ENCODE data around the gene LPCAT3.

Gene LPCAT3

DNA sequence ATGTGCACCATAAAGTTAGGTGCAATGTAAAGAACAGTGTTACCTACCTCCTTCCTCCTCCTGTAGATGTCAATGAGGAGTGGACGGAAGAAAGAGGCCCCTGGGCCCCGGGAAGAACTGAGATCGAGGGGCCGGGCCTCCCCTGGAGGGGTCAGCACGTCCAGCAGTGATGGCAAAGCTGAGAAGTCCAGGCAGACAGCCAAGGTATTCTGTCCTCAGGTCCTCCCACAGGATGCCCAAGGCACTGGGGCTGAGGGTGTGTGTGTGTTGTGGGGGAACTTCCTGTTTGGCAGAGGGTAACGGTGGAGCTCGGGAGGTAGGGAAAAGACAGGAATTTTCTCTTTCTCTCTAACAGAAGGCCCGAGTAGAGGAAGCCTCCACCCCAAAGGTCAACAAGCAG is 84.2 kb downstream of the LPCAT3 start:
- POLR2A ChIA-PET, result interaction anchor here (1.2 to 8.1 kb wide), 4 partner anchors 9 to 83 kb away, joined by 3 to 95 read pairs (median 24); partner anchors contain the start of genes C12orf57, CDCA3 and RNU7-1
- CTCF ChIA-PET, result interaction anchor here (0.6 kb wide), 1 partner anchor 52 kb away, joined by 4 read pairs; no protein-coding TSS in a partner anchor
- no peak for DNase-seq (ENCODE audit: extremely low spot score)
- no peak for TF ChIP-seq ZNF384 (IDR thresholded peaks at IDR 0.05)
- no peak for TF ChIP-seq TARDBP (IDR thresholded peaks at IDR 0.05)
- no peak for TF ChIP-seq BHLHE40 (IDR thresholded peaks at IDR 0.05; ENCODE audit: borderline replicate concordance)
- no peak for TF ChIP-seq L3MBTL2 (conservative IDR thresholded peaks at IDR 0.05)
- no peak for TF ChIP-seq ARNT (IDR thresholded peaks at IDR 0.05)
- TF ChIP-seq FOXM1 (IDR thresholded peaks at IDR 0.05; ENCODE audit: borderline replicate concordance), result no peak
- no peak for TF ChIP-seq CTBP1 (IDR thresholded peaks at IDR 0.05; ENCODE audit: borderline replicate concordance)
- no peak for TF ChIP-seq ELF4 (IDR thresholded peaks at IDR 0.05)
- no peak for TF ChIP-seq SUZ12 (IDR thresholded peaks at IDR 0.05)
- no peak for TF ChIP-seq NFRKB (IDR thresholded peaks at IDR 0.05)
- TF ChIP-seq SP1 (IDR thresholded peaks at IDR 0.05), result no peak
- no peak for TF ChIP-seq FOXK2 (IDR thresholded peaks at IDR 0.05)
- TF ChIP-seq LEF1 (IDR thresholded peaks at IDR 0.05; ENCODE audit: borderline replicate concordance), result no peak

DNA sequence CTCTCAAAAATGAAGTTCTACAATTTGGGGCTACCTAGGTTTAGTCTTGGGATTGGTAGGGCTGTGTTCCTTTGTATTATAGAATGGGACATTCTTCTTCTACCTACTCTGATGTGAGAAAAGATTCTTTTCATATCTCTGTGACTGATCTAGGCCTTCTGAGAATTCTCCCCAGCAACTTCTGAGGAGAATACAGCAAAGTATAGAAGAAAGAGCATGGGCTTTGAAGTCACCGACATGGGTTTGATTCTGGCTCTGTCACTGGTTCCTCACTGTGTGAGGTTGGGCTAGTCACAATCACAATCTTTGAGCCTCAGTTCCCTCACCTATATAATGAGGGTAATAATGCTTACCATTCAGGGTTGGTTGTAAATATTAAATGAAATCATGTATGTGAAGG is 85.5 kb downstream of the LPCAT3 start:
- ChIA-PET CTCF (interaction anchor here (0.6 to 1.0 kb wide), 4 partner anchors 12 to 63 kb away, joined by 3 read pairs; partner anchors contain the start of gene ENO2), POLR2A (interaction anchor here (1.2 to 4.6 kb wide), 3 partner anchors 11 to 66 kb away, joined by 4 to 46 read pairs (median 6); partner anchors contain the start of genes C12orf57, RNU7-1 and TPI1)

DNA sequence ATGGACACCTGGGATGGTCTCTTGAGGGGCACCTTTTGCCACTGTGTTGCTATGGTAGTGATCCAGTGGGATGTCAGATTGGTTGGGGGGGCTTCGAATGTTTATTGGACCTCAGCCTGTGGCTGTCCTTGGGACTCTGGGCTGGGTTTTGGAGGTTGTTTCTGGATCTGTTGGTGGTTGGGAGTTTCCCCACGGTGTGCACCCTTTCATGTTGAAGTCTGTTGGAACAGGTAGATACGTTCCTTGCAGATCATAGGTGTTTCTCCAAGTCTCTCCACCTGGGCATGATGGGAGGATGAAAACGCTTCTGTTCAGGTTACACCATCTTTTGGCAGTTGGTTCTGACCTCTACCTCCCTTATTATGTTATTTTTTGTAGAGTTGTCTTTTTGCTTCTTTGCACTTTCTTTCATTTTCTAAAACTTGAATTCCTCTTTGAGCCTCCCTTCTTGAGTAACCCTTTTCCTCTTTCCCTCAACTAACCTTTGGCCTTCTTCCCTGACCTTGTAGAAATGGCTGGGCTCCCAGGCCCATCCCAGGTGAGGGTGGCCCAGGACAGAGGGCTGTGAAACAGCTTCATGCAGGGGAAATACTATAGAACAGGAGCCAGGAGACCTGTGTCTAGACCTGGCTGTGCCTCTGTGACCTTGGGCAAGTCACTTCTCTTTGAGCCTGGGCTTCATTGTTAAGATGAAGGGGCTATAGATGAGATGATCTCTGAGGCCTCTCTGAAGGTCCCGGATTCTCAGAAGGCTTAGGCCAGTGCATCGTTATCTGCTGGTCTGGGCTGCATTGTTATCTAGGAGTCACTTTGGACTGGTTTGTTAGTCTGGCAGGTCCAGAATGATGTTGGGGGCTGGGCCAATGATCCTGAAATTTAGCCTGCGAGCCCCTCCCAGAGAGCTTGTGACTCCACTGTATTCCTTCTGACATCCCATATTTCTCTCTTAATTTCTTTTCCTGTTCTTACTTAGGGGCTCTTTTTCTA is 88.5 kb downstream of the LPCAT3 start:
- CTCF ChIA-PET, result interaction anchor here (1.0 to 1.2 kb wide), 2 partner anchors 8 to 58 kb away, joined by 3 to 4 read pairs; no protein-coding TSS in a partner anchor
- no peak for TF ChIP-seq TARDBP (IDR thresholded peaks at IDR 0.05)
- no peak for TF ChIP-seq ELF4 (IDR thresholded peaks at IDR 0.05)
- TF ChIP-seq ARNT (IDR thresholded peaks at IDR 0.05), result no peak
- no peak for TF ChIP-seq BHLHE40 (IDR thresholded peaks at IDR 0.05; ENCODE audit: borderline replicate concordance)
- no peak for TF ChIP-seq CTBP1 (IDR thresholded peaks at IDR 0.05; ENCODE audit: borderline replicate concordance)
- no peak for TF ChIP-seq SP1 (IDR thresholded peaks at IDR 0.05)
- no peak for TF ChIP-seq FOXA1 (IDR thresholded peaks at IDR 0.05)
- TF ChIP-seq FOXK2 (IDR thresholded peaks at IDR 0.05), result no peak
- TF ChIP-seq, protein P1, sequence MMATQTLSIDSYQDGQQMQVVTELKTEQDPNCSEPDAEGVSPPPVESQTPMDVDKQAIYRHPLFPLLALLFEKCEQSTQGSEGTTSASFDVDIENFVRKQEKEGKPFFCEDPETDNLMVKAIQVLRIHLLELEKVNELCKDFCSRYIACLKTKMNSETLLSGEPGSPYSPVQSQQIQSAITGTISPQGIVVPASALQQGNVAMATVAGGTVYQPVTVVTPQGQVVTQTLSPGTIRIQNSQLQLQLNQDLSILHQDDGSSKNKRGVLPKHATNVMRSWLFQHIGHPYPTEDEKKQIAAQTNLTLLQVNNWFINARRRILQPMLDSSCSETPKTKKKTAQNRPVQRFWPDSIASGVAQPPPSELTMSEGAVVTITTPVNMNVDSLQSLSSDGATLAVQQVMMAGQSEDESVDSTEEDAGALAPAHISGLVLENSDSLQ (IDR thresholded peaks at IDR 0.05), result no peak
- TF ChIP-seq HDGF (IDR thresholded peaks at IDR 0.05; ENCODE audit: borderline replicate concordance), result no peak
- TF ChIP-seq LEF1 (IDR thresholded peaks at IDR 0.05; ENCODE audit: borderline replicate concordance), result no peak
- no peak for TF ChIP-seq FOXM1 (IDR thresholded peaks at IDR 0.05; ENCODE audit: borderline replicate concordance)
- TF ChIP-seq NFRKB (IDR thresholded peaks at IDR 0.05), result no peak
- POLR2A ChIA-PET, result interaction anchor here (1.0 to 8.3 kb wide), 9 partner anchors 8 to 78 kb away, joined by 3 to 174 read pairs (median 4); partner anchors contain the start of genes C12orf57, CDCA3, RNU7-1 and USP5
- no peak for DNase-seq (ENCODE audit: extremely low spot score)

More for the DNA sequence above, 85.5 kb downstream of the LPCAT3 start:
- no peak for DNase-seq (ENCODE audit: extremely low spot score)
- TF ChIP-seq FOXM1 (IDR thresholded peaks at IDR 0.05; ENCODE audit: borderline replicate concordance), result no peak
- no peak for TF ChIP-seq L3MBTL2 (conservative IDR thresholded peaks at IDR 0.05)
- no peak for TF ChIP-seq BHLHE40 (IDR thresholded peaks at IDR 0.05; ENCODE audit: borderline replicate concordance)
- no peak for TF ChIP-seq HDGF (IDR thresholded peaks at IDR 0.05; ENCODE audit: borderline replicate concordance)
- no peak for TF ChIP-seq ARNT (IDR thresholded peaks at IDR 0.05)
- no peak for TF ChIP-seq ELF4 (IDR thresholded peaks at IDR 0.05)
- TF ChIP-seq FOXA1 (IDR thresholded peaks at IDR 0.05), result no peak
- TF ChIP-seq LEF1 (IDR thresholded peaks at IDR 0.05; ENCODE audit: borderline replicate concordance), result no peak

DNA sequence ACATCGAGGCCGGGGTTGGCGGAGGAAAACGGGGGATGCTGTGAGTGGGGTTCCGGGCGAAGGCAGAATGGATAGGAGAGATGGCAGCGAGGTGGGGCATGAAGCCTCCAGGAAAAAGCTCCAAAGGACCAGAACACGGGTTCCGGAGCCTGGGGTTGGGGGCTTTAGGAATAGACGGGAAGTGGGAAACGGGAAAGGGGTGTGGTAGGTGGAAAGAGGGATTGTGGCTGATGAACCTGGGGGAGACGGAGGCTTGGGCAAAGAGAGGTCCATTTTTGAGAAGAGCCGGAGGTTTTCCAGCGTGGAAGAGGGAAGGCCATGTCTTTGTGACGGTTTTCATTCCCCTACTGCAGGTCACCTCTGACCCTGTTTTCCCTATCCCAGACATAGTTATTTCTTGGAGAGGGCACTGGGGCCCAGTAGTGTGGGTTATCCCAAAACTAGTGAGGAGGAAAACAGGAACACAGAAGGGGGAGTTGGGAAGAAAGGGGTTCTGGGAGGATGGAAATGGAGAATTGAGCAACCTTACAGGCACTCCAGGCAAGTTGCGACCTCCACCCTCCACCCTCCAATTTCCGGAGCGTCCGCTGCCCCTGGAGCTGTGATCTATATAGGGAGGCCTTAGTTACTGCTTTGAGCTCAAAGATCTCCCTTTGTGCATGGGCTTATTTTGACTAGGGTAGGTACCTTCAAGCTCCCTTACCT is 89.4 kb downstream of the LPCAT3 start:
- no peak for TF ChIP-seq FOXA1 (IDR thresholded peaks at IDR 0.05)
- TF ChIP-seq FOXK2 (IDR thresholded peaks at IDR 0.05), result no peak
- TF ChIP-seq FOXM1 (IDR thresholded peaks at IDR 0.05; ENCODE audit: borderline replicate concordance), result no peak
- TF ChIP-seq HDGF (IDR thresholded peaks at IDR 0.05; ENCODE audit: borderline replicate concordance), result no peak
- no peak for TF ChIP-seq TARDBP (IDR thresholded peaks at IDR 0.05)
- no peak for TF ChIP-seq ZNF384 (IDR thresholded peaks at IDR 0.05)
- TF ChIP-seq L3MBTL2 (conservative IDR thresholded peaks at IDR 0.05), result no peak
- no peak for TF ChIP-seq CTBP1 (IDR thresholded peaks at IDR 0.05; ENCODE audit: borderline replicate concordance)
- TF ChIP-seq SP1 (IDR thresholded peaks at IDR 0.05), result no peak
- TF ChIP-seq, protein P1 (IDR thresholded peaks at IDR 0.05), result no peak
- no peak for TF ChIP-seq SUZ12 (IDR thresholded peaks at IDR 0.05)
- no peak for TF ChIP-seq ELF4 (IDR thresholded peaks at IDR 0.05)
- TF ChIP-seq LEF1 (IDR thresholded peaks at IDR 0.05; ENCODE audit: borderline replicate concordance), result no peak
- TF ChIP-seq NFRKB (IDR thresholded peaks at IDR 0.05), result no peak
- POLR2A ChIA-PET, result interaction anchor here (1.0 to 8.3 kb wide), 10 partner anchors 9 to 77 kb away, joined by 3 to 174 read pairs (median 4); partner anchors contain the start of genes C12orf57, CDCA3, ENO2 and RNU7-1
- DNase-seq (ENCODE audit: extremely low spot score), result no peak
- CTCF ChIA-PET, result interaction anchor here (1.0 to 1.2 kb wide), 2 partner anchors 9 to 57 kb away, joined by 3 to 4 read pairs; no protein-coding TSS in a partner anchor

DNA sequence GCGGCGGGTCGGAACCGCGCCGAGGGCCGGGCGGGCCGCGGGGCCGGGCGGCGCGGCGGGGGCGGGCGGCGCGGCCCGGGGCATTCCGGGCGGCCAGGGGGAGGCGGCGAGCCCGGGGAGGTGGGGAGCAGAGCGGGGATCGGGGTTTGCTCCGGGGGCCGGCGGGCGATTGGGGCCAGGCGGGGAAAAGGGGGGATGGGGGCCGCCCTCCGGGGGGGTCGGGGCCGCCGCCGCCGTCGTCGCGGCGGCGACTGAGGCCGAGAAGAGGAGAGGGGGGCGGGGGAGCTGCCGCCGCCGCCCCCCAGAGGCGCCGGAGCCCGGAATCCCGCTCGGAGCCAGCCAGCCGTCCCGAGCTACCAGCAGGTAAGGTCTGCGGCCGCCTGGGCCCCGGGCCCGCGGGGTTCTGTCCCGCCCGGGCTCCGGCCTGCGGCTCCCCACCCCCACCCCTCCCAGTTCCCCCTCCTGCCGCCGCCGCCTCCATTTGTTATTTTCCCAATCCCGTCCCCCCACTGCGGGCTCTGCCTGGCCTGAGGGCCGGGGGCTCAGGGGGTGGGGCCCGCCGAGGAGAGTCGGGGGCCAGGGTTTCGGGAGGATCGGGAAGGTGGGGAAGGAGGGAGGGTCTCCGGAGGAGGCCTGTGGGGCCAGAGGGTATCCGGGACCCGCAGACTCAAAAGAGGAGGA is 90.1 kb downstream of the LPCAT3 start:
- no peak for DNase-seq (ENCODE audit: extremely low spot score)
- POLR2A ChIA-PET, result interaction anchor here (1.1 to 8.3 kb wide), 5 partner anchors 9 to 59 kb away, joined by 3 to 174 read pairs (median 19); partner anchors contain the start of genes C12orf57, ENO2 and RNU7-1
- CTCF ChIA-PET, result interaction anchor here (1.2 kb wide), 1 partner anchor 10 kb away, joined by 4 read pairs; no protein-coding TSS in a partner anchor
- no peak for TF ChIP-seq CTBP1 (IDR thresholded peaks at IDR 0.05; ENCODE audit: borderline replicate concordance)
- TF ChIP-seq ZNF384 (IDR thresholded peaks at IDR 0.05), result no peak
- no peak for TF ChIP-seq NFRKB (IDR thresholded peaks at IDR 0.05)
- no peak for TF ChIP-seq HDGF (IDR thresholded peaks at IDR 0.05; ENCODE audit: borderline replicate concordance)
- no peak for TF ChIP-seq ARNT (IDR thresholded peaks at IDR 0.05)
